HG03103 (cell line): Measurements from ENCODE around the gene TUBA4B.

Experiments
- ATAC-seq: cut with Tn5 transposase; IDR thresholded peaks from one replicate; pipeline ENCODE4 v1.9.1; 2021; ENCODE audit warnings: low read depth; ENCODE audit not compliant: unreplicated experiment

Gene TUBA4B

DNA sequence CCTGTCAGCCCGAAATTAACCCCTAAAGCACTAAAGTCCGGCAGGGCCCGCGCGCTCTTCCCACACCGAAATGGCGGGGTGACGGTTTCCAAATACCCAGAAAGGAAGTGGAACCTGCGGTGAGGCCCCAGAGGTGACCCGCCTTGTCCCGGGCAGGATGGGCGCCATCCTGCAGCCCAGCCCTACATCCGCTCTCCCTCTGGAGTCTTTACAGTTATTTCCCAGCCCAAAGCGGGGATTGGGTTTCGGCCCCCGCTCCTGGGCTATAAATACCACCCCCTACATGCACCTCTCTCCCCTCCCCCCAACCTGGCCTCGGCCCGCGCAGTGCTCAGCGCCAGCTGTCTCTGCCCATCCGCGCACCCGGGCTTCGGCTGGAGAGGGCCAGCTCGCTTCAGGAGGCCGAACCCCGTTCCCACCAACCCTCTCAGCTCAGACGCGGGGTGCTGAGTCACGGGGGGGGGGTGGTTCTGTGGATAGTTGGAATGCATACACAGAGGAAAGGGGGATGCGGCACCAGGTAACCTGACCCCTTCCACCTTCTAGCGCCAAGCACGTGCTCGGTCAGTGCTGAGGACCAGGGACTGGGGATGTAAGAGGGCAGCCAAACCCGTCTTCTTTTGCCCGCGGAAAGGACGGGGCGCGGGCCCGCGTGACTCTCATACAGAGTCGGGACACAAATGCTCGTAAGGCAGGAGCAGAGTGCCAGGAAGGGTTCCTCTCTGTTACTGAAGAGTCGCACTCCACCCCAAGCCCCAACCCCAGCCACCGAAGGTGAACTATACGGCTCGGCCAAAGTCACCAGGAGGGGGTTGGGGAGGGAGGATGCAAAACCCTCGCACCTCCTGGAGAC is at the start of gene TUBA4B:
Gene TUBA4B (plus strand): TSS at position 344 of the 853 bp plus-strand sequence. CDS start 165 bp downstream, at position 509.
- peak; percentile 21 for ATAC-seq

DNA sequence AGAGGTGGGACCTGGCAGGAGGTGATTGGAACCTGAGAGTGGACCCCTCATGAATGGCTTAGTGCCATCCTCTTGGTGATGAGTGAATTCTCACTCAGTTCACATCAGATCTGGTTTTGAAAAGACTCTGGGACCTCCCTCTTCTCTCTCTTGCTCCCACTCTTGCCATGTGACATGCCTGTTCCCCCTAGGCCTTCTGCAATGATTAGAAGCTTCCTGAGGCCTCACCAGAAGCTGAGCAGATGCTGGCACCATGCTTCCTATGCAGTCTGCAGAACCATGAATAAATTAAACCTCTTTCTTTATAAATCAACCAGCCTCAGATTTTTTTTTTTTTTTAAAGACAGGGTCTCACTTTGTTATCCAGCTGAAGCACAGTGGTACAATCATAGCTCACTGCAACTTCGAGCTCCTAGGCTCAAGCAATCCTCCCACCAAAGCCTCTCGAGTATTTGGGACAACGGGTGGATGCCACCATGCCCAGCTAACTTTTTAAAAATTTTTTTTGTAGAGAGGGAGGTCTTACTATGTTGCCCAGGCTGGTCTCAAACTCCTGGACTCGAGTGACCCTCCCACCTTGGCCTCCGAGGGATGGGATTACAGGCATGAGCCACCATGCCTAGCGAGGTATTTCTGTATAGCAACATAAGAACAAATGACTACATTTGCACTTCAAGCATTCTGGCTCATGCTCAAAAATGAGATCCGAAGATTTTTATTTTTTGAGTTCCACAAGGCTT is 48.4 kb upstream of the TUBA4B start:
- no peak for ATAC-seq

DNA sequence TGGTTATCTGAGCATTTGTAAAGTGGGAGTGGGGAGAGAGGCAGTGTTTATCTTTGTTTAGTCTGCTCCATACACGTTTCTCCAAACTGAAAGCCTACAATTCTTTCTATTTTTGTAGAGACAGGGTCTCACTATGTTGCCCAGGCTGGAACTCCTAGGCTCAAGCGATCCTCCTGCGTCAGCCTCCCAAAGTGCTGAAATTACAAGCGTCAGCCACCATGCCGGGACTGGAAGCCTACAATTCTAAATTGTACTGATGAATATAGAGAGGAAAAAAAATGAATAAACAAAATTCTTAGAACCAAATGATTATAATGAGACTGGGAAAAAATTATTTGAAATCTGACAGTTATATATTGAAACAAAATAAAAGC is 47.9 kb upstream of the TUBA4B start:
- no peak for ATAC-seq

DNA sequence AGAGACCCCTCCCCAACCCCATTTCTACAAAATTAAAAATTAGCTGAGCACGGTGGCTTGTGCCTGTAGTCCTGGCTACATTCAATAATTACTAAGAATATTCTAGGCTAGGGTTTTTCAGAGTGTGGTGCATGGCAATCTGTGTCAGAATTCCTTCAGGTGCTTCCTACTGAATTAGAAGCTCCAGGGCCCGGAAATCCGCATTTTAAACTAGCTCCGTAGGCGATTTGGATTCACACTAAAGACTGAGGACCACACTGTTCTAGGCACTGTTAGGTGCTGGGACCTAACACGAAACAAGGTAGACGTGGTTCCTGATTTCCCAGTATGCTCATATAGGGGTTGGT is 47.1 kb upstream of the TUBA4B start:
- no peak for ATAC-seq

DNA sequence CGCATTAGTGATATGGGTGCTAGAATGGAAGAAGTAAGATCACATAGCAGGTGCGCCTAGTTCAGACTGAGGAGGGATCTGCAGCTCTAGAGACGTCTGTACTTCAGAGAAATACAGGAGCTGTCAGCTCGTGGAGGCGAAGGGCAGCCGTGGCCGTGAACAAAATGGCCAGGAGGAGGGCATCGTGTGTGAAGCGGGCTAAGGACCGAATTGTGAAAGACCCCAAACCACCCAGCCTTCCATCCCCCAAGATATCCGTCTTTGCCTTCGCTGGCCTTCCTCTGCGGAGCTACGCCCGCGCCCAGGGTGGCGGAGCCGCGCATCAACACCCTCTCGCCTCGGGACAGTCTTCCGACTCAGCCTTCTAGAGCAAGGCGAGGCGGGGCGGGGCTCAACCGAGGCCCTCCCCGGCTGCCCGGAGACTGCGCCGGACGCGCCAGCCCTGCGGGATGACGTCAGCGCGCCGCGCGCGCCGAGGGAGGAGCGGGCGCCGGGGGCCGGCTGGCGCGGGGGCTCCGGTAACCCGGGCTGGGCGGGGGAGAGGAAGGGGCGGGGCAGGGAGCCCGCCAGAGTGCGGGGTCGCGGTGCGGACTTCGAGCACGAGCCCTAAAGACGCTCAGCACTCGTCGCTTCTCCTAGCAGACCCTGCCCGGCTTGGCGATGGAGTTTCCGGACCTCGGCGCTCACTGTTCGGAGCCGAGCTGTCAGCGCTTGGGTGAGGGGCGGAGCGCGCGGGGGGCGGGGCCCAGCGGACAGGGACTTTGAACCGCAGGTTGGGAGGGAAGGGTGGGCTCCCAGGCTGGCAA is 46.5 kb upstream of the TUBA4B start, which contains the start of gene ZFAND2B:
Gene ZFAND2B (plus strand): TSS at position 455 of the 806 bp plus-strand sequence. CDS start 206 bp downstream, at position 661.
- peak; percentile 96 for ATAC-seq

DNA sequence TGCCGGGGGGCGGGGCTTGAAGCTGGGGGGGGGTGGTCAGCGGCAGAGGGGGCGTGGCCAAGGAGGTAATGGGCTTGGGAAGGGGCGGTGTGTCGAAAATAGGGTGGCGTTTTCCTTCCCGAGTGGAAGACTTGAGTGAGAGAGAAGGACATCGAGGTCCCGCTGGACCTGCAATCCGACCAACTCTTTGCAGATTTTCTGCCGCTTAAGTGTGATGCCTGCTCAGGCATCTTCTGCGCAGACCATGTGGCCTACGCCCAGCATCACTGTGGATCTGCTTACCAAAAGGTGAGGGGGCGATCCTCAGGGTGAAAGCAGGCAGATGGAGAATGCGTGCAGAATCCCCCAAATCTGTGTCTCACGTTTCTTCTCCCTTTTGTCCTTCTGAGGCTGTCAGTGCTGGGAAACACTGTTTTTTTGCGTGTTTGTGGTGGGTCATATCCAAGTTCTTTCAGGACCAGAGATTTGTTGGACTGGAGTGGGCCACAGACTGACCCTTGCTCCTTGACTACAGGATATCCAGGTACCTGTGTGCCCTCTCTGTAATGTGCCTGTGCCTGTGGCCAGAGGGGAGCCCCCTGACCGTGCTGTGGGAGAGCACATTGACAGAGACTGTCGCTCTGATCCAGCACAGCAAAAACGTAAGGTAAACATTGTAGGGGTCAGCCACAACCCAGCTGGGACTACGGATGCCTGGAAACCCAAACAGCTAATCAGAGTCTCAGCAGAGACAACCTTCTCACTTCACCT is 45.7 kb upstream of the TUBA4B start:
- no peak for ATAC-seq

DNA sequence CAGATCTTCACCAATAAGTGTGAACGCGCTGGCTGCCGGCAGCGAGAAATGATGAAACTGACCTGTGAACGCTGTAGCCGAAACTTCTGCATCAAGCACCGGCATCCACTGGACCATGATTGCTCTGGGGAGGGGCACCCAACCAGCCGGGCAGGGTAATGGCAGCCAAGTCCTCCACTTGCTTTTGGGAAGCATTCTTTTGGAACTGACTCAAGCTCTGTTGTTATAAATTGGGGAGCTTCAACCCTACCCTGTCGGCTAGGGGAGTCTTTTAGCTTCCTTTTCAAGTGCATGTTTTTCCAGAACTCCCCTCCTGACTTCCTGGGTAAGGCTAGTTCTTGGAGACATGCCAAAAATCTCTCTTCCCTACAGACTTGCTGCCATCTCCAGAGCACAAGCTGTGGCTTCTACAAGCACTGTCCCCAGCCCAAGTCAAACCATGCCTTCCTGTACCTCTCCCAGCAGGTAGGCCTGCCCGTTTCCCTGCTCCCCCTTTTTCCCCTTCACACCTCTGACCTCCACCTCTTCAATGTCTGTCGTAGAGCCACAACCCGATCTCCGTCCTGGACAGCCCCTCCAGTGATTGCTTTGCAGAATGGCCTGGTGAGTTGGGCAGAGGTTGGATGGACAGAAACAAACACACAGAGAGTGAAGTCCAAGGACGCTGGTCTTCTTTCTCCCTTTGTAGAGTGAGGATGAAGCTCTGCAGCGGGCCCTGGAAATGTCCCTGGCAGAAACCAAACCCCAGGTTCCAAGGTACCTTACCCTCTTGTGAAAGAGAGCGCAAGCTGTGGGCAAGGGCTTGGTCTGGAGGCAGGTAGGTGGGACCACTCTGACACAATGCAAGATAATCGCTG is 44.9 kb upstream of the TUBA4B start:
- ATAC-seq = no peak

DNA sequence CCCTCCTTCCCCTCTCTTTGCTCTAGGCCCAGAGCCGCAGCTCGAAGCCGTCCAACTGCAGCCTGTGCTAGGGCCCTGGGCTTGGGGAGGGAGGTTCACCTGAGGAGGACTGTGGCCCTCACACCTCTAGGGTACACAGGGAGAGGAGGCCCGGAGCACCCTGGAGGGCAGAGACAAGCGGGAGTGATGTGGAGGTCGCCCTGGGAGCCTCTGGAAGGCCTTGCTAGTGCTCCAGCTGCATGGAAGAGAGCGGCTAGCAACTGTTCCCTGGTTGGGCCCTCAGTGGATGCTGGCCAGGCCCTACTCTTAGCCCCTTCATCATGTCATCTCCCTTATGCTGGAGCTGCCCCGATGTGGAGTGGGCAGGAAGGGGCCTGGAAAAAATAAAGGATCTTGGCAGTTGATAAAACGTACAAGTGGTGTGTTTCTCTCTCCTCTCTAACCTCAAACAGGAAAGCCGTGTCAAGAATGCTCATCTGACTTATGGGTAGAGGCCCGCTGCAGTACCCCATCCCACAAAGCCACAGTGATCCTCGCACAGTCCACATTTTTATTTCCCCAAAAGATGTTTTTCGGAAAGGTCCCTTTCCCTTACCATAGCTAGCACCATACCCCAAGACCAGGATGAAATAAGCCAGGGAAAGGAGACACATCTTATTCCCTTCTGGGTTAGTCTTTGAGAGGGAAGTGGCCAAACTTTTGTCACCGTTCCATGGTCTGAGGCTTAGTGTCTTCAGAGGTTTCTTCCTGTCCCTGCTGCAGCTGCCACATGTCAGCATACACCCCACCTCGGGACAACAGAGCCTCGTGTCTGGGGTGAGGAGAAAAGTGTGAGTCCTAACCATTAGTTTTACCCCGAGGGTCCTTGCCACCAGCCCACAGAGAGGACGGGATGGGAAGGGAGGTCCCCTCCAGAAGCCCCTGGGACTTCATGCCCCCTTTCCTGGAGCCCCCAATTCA is 43.5 kb upstream of the TUBA4B start:
- ATAC-seq = no peak

DNA sequence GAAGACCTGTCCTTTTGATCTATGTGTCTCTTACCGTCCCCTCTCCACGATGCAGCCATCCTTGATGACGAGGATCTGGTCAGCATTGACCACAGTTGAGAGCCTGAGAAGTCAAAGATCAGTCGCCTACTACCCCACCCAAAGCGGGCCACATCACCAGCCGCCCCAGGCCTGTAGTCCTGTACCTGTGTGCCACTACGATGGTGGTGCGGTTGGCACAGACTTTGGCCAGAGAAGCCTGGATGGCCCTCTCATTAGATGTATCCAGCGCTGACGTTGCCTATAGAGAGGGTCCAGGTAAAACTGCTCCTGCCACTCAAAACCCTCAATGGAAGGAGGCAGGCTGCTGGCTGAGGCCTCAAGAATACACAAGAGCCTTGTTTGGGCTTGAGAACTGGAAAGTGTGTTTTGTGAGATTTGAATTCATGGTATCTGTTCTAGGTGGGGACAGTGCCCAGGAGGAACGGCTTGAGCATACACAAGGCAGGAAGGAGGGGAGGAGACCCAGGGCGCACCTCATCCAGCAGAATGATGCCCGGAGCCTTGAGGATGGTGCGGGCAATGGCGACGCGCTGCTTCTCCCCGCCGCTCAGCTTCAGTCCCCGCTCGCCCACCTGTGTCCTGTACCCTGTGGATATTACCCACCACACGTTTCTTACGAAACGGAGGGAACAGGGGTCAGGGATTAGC is 42.7 kb upstream of the TUBA4B start:
- ATAC-seq = no peak

DNA sequence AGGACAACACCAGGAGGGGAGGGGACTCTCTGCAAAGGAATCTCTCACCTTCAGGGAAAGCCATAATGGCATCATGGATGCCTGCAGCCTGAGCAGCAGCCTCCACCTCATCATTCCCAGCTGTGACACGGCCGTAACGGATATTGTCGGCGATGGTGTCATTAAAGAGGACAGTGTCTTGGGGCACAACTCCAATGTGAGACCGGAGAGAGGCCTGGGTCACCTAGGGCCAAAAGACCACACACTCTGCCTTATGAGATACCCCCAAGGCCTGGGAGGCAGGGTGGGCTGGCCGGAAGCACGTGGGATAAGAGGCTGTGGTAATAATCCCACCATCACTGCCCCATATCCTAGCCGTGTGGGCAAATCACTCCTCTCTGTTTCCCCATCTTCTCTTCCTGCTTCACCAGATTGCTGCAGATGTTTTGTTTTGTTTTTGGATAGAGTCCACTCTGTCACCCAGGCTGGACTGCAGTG is 42.1 kb upstream of the TUBA4B start:
- ATAC-seq = no peak

DNA sequence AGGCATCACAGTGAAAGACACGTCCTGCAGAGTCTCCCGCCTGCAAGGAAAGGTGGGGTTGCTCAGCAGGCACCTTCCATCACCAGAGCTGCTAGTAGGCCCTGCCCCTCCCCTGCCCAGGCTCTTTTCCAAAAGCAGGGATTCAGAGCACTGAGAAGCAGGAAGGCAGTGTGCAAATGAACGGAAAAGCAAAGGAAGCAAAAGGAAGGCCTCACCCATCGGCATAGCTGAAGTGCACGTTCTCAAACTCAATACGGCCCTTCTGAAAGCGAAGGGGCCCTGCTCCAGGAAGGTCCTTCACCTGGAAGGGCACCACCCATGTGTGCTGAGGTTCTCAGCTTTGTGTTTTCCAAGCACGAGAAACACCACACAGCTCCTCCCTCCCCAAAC is 40.0 kb upstream of the TUBA4B start:
- no peak for ATAC-seq

DNA sequence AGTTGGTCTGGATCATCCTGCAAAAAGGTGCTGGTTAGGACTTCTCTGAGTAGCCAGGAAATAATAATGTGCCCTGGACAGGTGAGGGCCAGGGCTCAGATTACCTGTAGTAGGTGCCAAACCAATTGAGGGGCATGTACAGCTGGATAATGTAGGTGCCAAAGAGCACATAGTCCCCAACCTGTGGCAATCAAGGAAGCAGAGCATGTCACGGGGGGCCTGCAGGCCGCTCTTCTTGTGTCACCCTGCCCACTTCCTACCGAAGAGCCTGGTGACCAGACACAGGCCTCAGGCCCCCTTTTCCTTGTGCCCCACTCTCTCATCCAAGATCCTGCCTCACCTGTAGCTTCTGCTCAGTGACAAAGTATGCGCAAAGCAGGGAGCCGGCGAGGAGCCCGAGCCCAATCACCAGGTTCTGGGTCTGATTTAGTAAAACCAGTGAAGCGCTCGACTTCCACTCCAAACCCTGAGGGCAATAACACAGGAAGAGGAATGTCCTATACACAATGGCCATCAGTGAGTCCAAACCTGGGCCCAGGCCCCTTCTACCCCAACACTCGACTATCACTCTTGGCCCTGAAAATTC is 39.5 kb upstream of the TUBA4B start:
- no peak for ATAC-seq

DNA sequence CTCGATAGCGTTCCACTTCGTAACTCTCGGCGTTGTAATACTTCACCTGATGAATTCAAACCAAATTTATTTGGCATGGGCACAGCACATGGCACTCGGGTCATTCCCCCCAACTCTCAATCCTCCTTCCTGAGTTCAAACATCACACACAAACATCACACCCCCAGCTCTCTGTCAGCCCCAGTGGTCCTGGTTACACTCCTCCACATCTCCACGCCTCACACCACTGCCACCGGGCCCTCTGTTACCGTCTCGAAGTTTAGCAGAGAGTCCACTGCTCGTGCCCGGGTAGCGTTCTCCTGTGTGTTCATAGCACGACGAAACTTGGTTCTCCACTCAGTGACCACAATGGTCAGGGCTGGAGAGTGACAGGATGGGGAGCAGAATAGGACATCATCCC is 38.9 kb upstream of the TUBA4B start:
- ATAC-seq = no peak

DNA sequence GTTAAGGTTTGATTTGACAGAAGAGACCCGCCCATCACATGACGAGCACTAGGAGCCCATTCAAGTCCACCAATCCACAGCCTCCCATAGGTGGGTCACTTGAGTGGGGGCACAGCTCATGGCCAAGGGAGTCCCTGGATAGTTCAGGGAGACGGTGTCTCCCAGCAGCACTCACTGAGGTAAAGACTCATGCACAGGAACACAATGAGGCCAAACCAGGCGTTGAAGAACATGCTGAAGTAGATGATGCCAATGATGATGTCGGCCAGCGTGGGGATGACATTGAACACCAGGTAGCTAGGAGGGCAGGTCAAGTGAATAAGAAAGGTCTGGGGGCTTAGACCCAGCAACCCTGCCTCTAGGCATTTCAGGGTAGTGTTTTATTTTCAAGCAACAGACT is 38.3 kb upstream of the TUBA4B start:
- ATAC-seq = no peak

DNA sequence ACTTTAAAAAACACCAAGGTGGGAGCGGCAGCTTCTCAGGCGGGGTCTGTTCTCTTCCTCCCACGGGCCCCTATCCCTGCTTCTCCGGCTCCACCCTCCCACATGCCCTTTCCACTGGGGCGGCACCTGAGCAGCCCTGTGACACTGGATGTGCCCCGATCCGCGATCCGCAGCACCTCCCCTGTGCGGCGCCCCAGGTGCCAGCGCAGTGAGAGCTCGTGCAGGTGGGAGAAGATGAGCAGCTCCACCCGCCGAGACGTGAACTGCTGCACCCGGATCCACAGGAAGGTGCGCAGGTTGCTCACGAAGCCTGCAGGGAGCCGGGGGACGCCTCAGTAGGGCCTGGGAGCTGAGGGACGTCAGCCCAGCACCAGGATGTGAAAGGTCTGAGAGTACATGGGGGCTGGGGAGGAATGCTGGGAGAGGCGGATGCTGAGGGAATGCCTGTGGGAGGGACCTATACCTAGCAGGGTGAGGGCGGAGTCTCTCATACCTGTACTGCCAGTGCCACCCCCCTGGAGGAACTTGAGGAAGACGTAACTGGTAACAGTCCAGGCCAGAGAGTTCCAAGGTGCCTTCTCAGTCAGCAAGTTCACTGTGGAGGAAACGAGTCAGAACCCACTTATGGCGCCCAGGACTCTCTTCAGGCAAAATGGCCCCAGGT is 37.0 kb upstream of the TUBA4B start:
- ATAC-seq = no peak

DNA sequence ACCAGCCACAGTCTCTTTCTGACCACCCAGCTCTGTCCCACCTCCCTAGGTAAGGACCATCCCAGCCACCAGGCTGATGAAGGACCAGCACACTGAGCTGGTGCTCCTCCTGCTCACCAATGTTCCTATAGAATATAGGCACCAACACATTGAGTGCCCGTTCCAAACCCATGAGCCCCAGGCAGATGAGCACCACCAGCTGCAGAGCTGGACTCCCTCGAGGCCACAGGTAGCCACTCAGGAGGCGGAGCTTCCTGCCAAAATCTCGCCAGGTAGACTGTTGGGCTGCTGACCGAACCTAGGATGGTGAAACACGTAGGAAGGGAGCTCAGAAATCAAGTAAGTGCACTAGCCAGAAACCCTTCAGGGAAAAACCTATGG is 36.5 kb upstream of the TUBA4B start:
- no peak for ATAC-seq

DNA sequence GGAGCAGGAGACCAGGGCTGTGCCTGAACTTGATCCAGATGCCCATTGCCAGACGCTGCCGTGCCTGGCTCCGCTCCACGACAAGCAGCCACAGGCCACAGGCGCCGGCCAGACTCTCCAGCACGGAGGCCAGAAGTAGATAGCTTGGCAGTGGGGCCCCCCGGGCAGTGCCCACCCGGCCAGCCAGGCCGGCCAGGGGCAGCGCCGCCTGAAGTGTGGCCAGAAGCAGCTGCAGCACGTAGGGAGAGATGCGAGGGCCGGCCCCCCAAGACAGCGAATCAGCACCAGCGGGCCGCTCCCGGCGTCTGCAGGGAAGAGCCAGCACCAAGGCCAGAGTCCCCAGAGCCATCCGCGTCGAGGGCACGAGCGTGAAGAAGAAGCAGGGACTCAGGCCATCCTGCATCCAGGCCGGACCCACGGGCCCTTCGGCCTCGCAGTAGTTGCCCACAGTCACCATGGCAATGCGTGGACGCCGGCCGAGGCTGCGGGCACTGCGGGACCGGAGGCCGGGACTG is 34.8 kb upstream of the TUBA4B start:
- peak; percentile 26 for ATAC-seq
